HG02943 (cell line): ENCODE data around the gene SCRG1.

Source experiments
- ATAC-seq: cut with Tn5 transposase; IDR thresholded peaks from one replicate; pipeline ENCODE4 v1.9.1; 2021; ENCODE audit warnings: mild to moderate bottlenecking, low read depth, moderate library complexity; ENCODE audit not compliant: unreplicated experiment

The SCRG1 gene

GRCh38 chr4:173367285-173367684 lies 31.6 kb downstream of the SCRG1 start:
- no peak for ATAC-seq

GRCh38 chr4:173365359-173365996 lies 33.4 kb downstream of the SCRG1 start:
- no peak for ATAC-seq

DNA sequence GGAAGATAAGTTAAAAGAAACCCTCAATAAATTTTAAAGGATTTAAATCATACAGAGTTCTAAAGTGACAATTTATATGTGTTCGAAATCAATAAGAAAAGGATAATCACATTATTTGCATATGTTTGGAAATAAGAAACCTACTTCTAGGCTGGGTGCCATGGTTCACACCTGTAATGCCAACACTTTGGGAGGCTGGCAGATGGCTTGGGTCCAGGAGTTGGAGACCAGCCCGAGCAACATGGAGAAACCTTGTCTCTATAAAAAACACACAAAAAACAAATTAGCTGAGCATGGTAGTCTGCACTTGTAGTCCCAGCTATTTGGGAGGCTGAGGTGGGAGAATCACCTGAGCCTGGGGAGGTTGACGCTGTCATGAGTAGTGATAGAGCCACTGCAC lies 36.2 kb downstream of the SCRG1 start:
- ATAC-seq: no peak

DNA sequence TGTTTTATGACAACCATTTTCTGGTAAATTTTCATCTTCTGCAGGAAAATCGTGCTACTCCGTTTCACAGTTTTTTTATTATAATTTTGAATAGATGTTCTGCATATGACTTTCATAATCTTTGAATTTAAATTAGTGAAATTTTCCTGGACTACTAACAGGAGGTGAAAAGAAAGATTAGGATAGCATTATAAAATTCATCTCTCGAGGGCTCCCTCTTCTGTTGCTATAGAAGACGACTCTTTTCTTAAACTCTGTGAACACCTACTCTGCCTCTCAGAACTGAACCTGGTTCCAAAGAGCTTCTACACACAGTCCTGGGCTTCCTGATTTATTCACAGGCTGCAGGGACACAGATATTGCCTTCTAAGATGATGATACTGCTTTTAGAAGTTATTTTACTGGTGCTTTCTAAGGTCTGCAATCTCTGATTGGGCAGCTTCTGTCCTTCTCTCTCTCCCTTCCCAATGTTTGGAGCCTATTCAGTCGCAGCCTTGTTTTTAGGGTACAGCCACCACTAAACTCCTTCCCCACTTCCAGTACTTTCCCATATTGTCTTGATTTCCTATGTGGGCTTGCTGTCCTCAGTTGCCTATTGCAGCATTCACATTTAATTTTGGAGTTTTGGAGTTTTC lies 38.2 kb downstream of the SCRG1 start:
- no peak for ATAC-seq

- ATAC-seq: no peak
Measured at GRCh38 chr4:173357939-173358338, 41.0 kb downstream of the SCRG1 start.

GRCh38 chr4:173347467-173347866 lies 51.4 kb downstream of the SCRG1 start:
- ATAC-seq: no peak

- no peak for ATAC-seq
Measured at GRCh38 chr4:173346074-173346473, 52.8 kb downstream of the SCRG1 start.

- no peak for ATAC-seq
Measured at GRCh38 chr4:173345648-173346047, 53.3 kb downstream of the SCRG1 start.

GRCh38 chr4:173343832-173344397 lies 55.0 kb downstream of the SCRG1 start:
- no peak for ATAC-seq

DNA sequence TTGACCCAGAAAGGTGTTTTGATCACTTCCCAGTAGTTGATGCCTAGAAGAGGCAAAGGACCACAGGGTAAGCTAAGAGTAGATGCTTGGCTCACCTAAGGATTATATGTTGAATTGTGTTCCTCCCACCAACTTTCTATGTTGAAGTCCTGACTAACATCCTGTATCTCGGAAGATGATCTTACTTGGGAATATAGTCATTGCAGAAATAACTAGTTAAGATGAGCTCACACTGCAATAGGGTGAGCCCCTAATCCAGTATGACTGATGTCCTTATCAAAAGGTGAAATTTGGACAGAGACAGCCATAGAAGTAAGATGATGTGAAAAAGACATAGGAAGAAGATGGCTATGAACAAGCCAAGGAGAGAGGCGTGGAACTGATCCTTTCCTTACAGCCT lies 61.5 kb downstream of the SCRG1 start:
- no peak for ATAC-seq

GRCh38 chr4:173334891-173335752 lies 63.8 kb downstream of the SCRG1 start:
- peak; percentile 40 for ATAC-seq
